H1 (cell line): Measurements from ENCODE around the gene SERPINB8. TPM values are rescaled to one million over a fixed set of nuclear protein-coding genes. Genes with fewer than 3 reads are reported as not detected.

Source experiments
- BRCA1 ChIP-seq: IDR thresholded peaks from 2 replicates; pipeline ENCODE4 v1.6.1; 2012; ENCODE audit warnings: low read depth, low read length, improper control_type of control experiment
- CHD1 ChIP-seq: IDR thresholded peaks from 2 replicates; pipeline ENCODE4 v1.6.1; 2012; ENCODE audit warnings: low read depth, low read length, improper control_type of control experiment
- JUN ChIP-seq: IDR thresholded peaks from 2 replicates; pipeline ENCODE4 v1.6.1; 2011; ENCODE audit warnings: low read depth, mild to moderate bottlenecking, improper control_type of control experiment, low read length
- KDM4A ChIP-seq: IDR thresholded peaks from one replicate; pipeline ENCODE4 v1.7.1; 2012; ENCODE audit warnings: low read depth, mild to moderate bottlenecking, moderate library complexity, low read length, inconsistent platforms; ENCODE audit not compliant: severe bottlenecking
- POU5F1 ChIP-seq: IDR thresholded peaks from 2 replicates; pipeline ENCODE4 v1.6.1; 2011; ENCODE audit warnings: low read depth, mild to moderate bottlenecking, low read length, moderate library complexity
- RNF2 ChIP-seq: fragments of 200-900, 300-1000 bp; sonication (generic); IDR thresholded peaks from 2 replicates; pipeline ENCODE4 v1.7.1; 2016; ENCODE audit warnings: borderline replicate concordance, low read depth, mild to moderate bottlenecking, antibody characterized with exemption, low read length; ENCODE audit not compliant: poor library complexity, severe bottlenecking; ENCODE audit errors: missing control alignments
- SIX5 ChIP-seq: IDR thresholded peaks from 2 replicates; pipeline ENCODE4 v1.6.1; 2011; ENCODE audit warnings: mild to moderate bottlenecking, low read depth, low read length
- SP2 ChIP-seq: IDR thresholded peaks from 2 replicates; pipeline ENCODE4 v1.6.1; 2012; ENCODE audit warnings: mild to moderate bottlenecking, low read length, inconsistent platforms
- polyA plus RNA-seq, 7 experiments: library from polyadenylated mRNA; depleted of rRNA in 3 of 7; stranded (reverse) in 5 of 7; unstranded in 2 of 7; fragments of >200 nt in 5 of 7; fragments of 200-250 nt in 2 of 7; gene quantifications; 1 replicate in 5 of 7; 2 replicates in 1 of 7; 4 replicates in 1 of 7; pipeline versions ENCODE4 v1.2.1 to v1.2.3, GENCODE V29; 2011 to 2013; ENCODE audit warnings: missing spikeins in 2 of 7, mixed read lengths in 2 of 7
- total RNA-seq: library from RNA; stranded (reverse); fragmentation: NEBNext Ultra II Directional; extraction: Animal tissue kit (Norgen Biotek cat#: 25700); gene quantifications from 2 replicates; pipeline ENCODE4 v1.2.1, GENCODE V29; 2021

The SERPINB8 gene
- total and polyA plus RNA-seq, 2 of the 8 experiments (the other 6 are each of a cell fraction or from before 2014, with no cell fraction given): 0.42 to 1.2 TPM

- TF ChIP-seq POU5F1 (no peak), CHD1 (no peak), KDM4A (no peak), SP2 (no peak), BRCA1 (no peak), JUN (no peak), RNF2 (no peak), SIX5 (no peak)
Measured at GRCh38 chr18:63980896-63981460, 11.1 kb downstream of the SERPINB8 start (continued).
